GM23338 (cell line): Measurements from ENCODE around the gene NUDT13. TPM values are rescaled to one million over a fixed set of nuclear protein-coding genes. Genes with fewer than 3 reads are reported as not detected.
A peak's percentile ranks its signal among the peaks of the same experiment; 100 is the strongest.

ENCODE experiments used
- ATAC-seq: fragments of 200-7000 bp; cut with Tn5 transposase; 3 replicates; pipeline ENCODE4 v1.9.1; 2020
- DNase-seq: peaks from one replicate; pipeline ENCODE4 v3.0.0-alpha.2; 2015; ENCODE audit warnings: low spot score
- H2AFZ ChIP-seq: fragments of 200-600 bp; sonication (generic); 2 replicates; pipeline ENCODE4 v1.8.0; 2016; ENCODE audit warnings: antibody characterized with exemption, mild to moderate bottlenecking, moderate library complexity
- H3F3A ChIP-seq: fragments of 200-600 bp; sonication (generic); replicated peaks from 2 replicates; pipeline ENCODE4 v1.8.0; 2017; ENCODE audit warnings: antibody characterized with exemption, mixed run types, low read depth
- H3K27ac ChIP-seq: fragments of 200-600 bp; sonication (generic); 2 replicates; pipeline ENCODE4 v1.6.1; 2016; ENCODE audit warnings: low read depth
- H3K27me3 ChIP-seq: fragments of 200-600 bp; sonication (generic); 2 replicates; pipeline ENCODE4 v1.8.0; 2016; ENCODE audit warnings: mild to moderate bottlenecking, mixed run types, moderate library complexity; ENCODE audit not compliant: insufficient read depth
- H3K36me3 ChIP-seq: fragments of 200-600 bp; sonication (generic); 2 replicates; pipeline ENCODE4 v1.8.0; 2016; ENCODE audit warnings: mild to moderate bottlenecking; ENCODE audit not compliant: insufficient read depth
- H3K4me1 ChIP-seq: fragments of 200-600 bp; sonication (generic); 2 replicates; pipeline ENCODE4 v1.8.0; 2016; ENCODE audit warnings: mild to moderate bottlenecking, moderate library complexity; ENCODE audit not compliant: insufficient read depth
- H3K4me2 ChIP-seq: fragments of 200-600 bp; sonication (generic); 2 replicates; pipeline ENCODE4 v1.7.1; 2017; ENCODE audit warnings: mixed run types
- H3K4me3 ChIP-seq: fragments of 200-600 bp; sonication (generic); 2 replicates; pipeline ENCODE4 v1.6.1; 2016; ENCODE audit warnings: mixed run types
- H3K79me2 ChIP-seq: fragments of 200-600 bp; sonication (generic); replicated peaks from 2 replicates; pipeline ENCODE4 v1.8.0; 2017; ENCODE audit warnings: mild to moderate bottlenecking; ENCODE audit not compliant: insufficient read depth
- H3K9me2 ChIP-seq: fragments of 200-600 bp; sonication (generic); 2 replicates; pipeline ENCODE4 v1.8.0; 2017; ENCODE audit not compliant: insufficient read depth
- H4K20me1 ChIP-seq: fragments of 200-600 bp; sonication (generic); replicated peaks from 2 replicates; pipeline ENCODE4 v1.8.0; 2017; ENCODE audit warnings: mild to moderate bottlenecking; ENCODE audit not compliant: insufficient read depth
- H3K27ac Mint-ChIP-seq: 2 replicates; pipeline ENCODE4 v1.8.0; 2020; ENCODE audit warnings: inconsistent platforms, mild to moderate bottlenecking, moderate library complexity, mixed read lengths
- H3K27me3 Mint-ChIP-seq: 3 replicates; pipeline ENCODE4 v1.8.0; 2022; ENCODE audit warnings: low read depth, mild to moderate bottlenecking, moderate library complexity, mixed read lengths, inconsistent platforms; ENCODE audit not compliant: insufficient read depth, poor library complexity
- H3K36me3 Mint-ChIP-seq: 3 replicates; pipeline ENCODE4 v1.8.0; 2021; ENCODE audit warnings: low read depth, mild to moderate bottlenecking, inconsistent platforms, moderate library complexity, mixed read lengths
- H3K4me1 Mint-ChIP-seq: 3 replicates; pipeline ENCODE4 v1.8.0; 2020; ENCODE audit warnings: mild to moderate bottlenecking, inconsistent platforms, mixed read lengths
- H3K4me3 Mint-ChIP-seq: 3 replicates; pipeline ENCODE4 v1.8.0; 2021; ENCODE audit warnings: moderate library complexity, mild to moderate bottlenecking, inconsistent platforms, mixed read lengths
- H3K9me3 Mint-ChIP-seq: 3 replicates; pipeline ENCODE4 v1.8.0; 2020; ENCODE audit warnings: moderate library complexity, mild to moderate bottlenecking, inconsistent platforms, mixed read lengths
- CREB1 ChIP-seq: fragments of 250-450 bp; sonication (Bioruptor Pico); IDR thresholded peaks from 2 replicates; pipeline ENCODE4 v1.5.0; 2020; ENCODE audit warnings: low read depth, mild to moderate bottlenecking, moderate library complexity
- CTCF ChIP-seq, 2 experiments: fragments of 200-600 bp in 1 of 2; sonication (generic) in 1 of 2; conservative IDR thresholded peaks; 2 replicates each; pipeline versions ENCODE4 v1.5.1 to v1.6.1; 2016 to 2017; ENCODE audit warnings: antibody characterized with exemption in 2 of 2, low read depth in 2 of 2, mild to moderate bottlenecking in 2 of 2, moderate library complexity in 1 of 2
- ETS1 ChIP-seq: IDR thresholded peaks from 2 replicates; pipeline ENCODE4 v1.6.1; 2016; ENCODE audit warnings: antibody characterized with exemption
- EZH2phosphoT487 ChIP-seq: fragments of 200-600 bp; sonication (generic); IDR thresholded peaks from one replicate; pipeline ENCODE4 v1.8.1; 2018; ENCODE audit warnings: antibody characterized with exemption; ENCODE audit not compliant: unreplicated experiment
- POLR2AphosphoS5 ChIP-seq: IDR thresholded peaks from 2 replicates; pipeline ENCODE4 v1.6.1; 2016; ENCODE audit warnings: antibody characterized with exemption, low read depth
- ZNF331 ChIP-seq: fragments of 250-450 bp; sonication (Bioruptor Pico); IDR thresholded peaks from 2 replicates; pipeline ENCODE4 v1.5.0; 2020; ENCODE audit warnings: low read depth, mild to moderate bottlenecking, moderate library complexity
- ZNF462 ChIP-seq: fragments of 250-450 bp; sonication (Bioruptor Pico); IDR thresholded peaks from 2 replicates; pipeline ENCODE4 v1.5.0; 2020; ENCODE audit warnings: mild to moderate bottlenecking, moderate library complexity
- polyA plus RNA-seq: library from polyadenylated mRNA; unstranded; fragments of >200 nt; fragmentation: Nextera tagmentation; extraction: Ambion mirVana; gene quantifications from 2 replicates; pipeline ENCODE4 v1.2.1, GENCODE V29; 2016
- total RNA-seq: library from RNA; depleted of rRNA; stranded (reverse); fragments of >200 nt; shearing (Covaris generic); gene quantifications from 2 replicates; pipeline ENCODE4 v1.2.3, GENCODE V29; 2014

Gene NUDT13
- total and polyA plus RNA-seq, 2 experiments from 2014 or later: 1.4 to 2.2 TPM

GRCh38 chr10:73167783-73168464, 57.7 kb downstream of the NUDT13 start, which contains the start of the genes ECD and FAM149B1:
ECD (minus strand) TSS chr10:73168008; CDS start chr10:73163937, 4,071 bp downstream.
FAM149B1 (plus strand) TSS chr10:73168119; CDS start chr10:73168340, 221 bp downstream.
- TF ChIP-seq CREB1 (CRISPR knock-in tag) (peak; percentile 100), ZNF462 (CRISPR knock-in tag) (no peak), EZH2phosphoT487 (no peak), CTCF (conservative IDR thresholded peaks at IDR 0.05; ENCODE audit: low read depth in 2 of 2) (peak; percentile 7 to 19; a peak in 1 of 4 replicates), POLR2AphosphoS5 (peak; percentile 94), ETS1 (peak; percentile 94), ZNF331 (no peak)
- H3K9me2 ChIP-seq: no peaks in the 10 kb centered on the region
- peak within 1 kb of the TSS; percentile 60; the same call in 1 of the 2 replicates for H2AFZ ChIP-seq
- H3K4me3 ChIP-seq: peak within 1 kb of the TSS; percentile 89
- peaks cover 4% of the 10 kb centered on the region; the same call in 1 of the 2 replicates for H3F3A ChIP-seq
- Mint-ChIP-seq H3K4me3 (peak within 1 kb of the TSS; percentile 100), H3K27ac (peak within 1 kb of the TSS; percentile 99), H3K4me1 (peaks cover 9% of the 10 kb centered on the region; the same call in 2 of the 3 replicates), H3K9me3 (no peaks in the 10 kb centered on the region; the same call in 2 of the 3 replicates), H3K36me3 (peaks cover 6% of the 10 kb centered on the region), H3K27me3 (no peaks in the 10 kb centered on the region)
- ATAC-seq (peak; percentile 97), DNase-seq (peak; percentile 98)
- H4K20me1 ChIP-seq: peaks cover 2% of the 10 kb centered on the region
- H3K79me2 ChIP-seq: peaks cover 61% of the 10 kb centered on the region
- H3K36me3 ChIP-seq: peaks cover 13% of the 10 kb centered on the region; the same call in 1 of the 2 replicates
- H3K27ac ChIP-seq: peak within 1 kb of the TSS; percentile 93
- 0 out of 2 replicates have a peak, but pooled peaks cover 6% of the 10 kb centered on the region for H3K4me1 ChIP-seq
- peak within 1 kb of the TSS; percentile 87 for H3K4me2 ChIP-seq
- H3K27me3 ChIP-seq: no peaks in the 10 kb centered on the region
